ENCODE data around the gene KLHDC3. TPM values are rescaled to one million over a fixed set of nuclear protein-coding genes. Genes with fewer than 3 reads are reported as not detected.

The KLHDC3 gene
- total and polyA plus RNA-seq, 2 donors (not counting 1 experiment from before 2014, with no cell fraction given) = 47.4 to 50.7 TPM

DNA sequence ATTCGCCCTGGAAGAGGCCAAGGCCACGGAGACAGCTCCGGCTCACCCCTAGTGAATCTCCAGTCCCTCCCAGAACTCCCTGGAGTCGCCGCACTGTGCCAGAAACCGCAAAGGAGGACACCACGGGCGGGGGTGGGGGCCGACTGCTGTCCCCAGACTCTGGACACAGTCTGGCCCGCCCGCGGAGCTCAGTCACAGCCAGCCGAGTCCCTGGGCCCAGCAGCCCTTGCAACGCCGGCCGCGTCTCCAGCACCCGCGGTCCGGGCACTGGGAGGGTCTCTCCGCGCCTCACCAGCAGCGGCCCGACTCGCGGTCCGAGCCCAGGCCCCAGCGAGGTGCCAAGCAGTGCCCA lies 35.6 kb upstream of the KLHDC3 start:
- DNase-seq = no peak
- Mint-ChIP-seq H3K4me3 (peak overlapping the region; percentile 74), H3K9me3 (ENCODE audit: insufficient read depth) (no peaks in the 10 kb centered on the region), H3K27me3 (no peaks in the 10 kb centered on the region), H3K4me1 (peaks cover 37% of the 10 kb centered on the region), H3K27ac (peak overlapping the region; percentile 74)
- ChIA-PET CTCF (interaction anchor here (1.2 to 1.9 kb wide), 2 partner anchors 47 to 77 kb away, joined by 3 to 6 read pairs; no protein-coding TSS in a partner anchor), POLR2A (interaction anchor here (0.5 to 4.0 kb wide), 4 partner anchors 18 to 99 kb away, joined by 3 to 53 read pairs (median 8); partner anchors contain the start of genes CNPY3, KLHDC3, MEA1 and RPL7L1)
- WGBS (ENCODE audit: insufficient coverage) = 3% methylated on average over 28 of the region's 28 CpGs
- Histone ChIP-seq H3K4me2 (replicated peaks; ENCODE audit: low read depth, low read length, poor library complexity, severe bottlenecking) (peak overlapping the region; percentile 82), H3K4me3 (ENCODE audit: control extremely low read depth in 1 of 5, extremely low read depth in 1 of 5, insufficient read depth in 1 of 5, low read depth in 2 of 5, low read length in 4 of 5) (peak overlapping the region in 4 of 5 experiments; percentile 79 to 88 (median 81)), H3K27me3 (replicated peaks in 1 of 4; ENCODE audit: control extremely low read depth in 1 of 4, control insufficient read depth in 3 of 4, insufficient read depth in 4 of 4, low read length in 3 of 4) (no peaks in the 10 kb centered on the region), H2AFZ (ENCODE audit: insufficient read depth, low read depth, low read length, poor library complexity, severe bottlenecking) (peak overlapping the region; percentile 82), H3K27ac (ENCODE audit: low read length in 2 of 2) (peak overlapping the region; percentile 29 to 85), H3K36me3 (replicated peaks in 1 of 2; ENCODE audit: control extremely low read depth in 1 of 2, control insufficient read depth in 1 of 2, extremely low read depth in 1 of 2, insufficient read depth in 2 of 2, low read length in 1 of 2) (peaks cover 0 to 13% of the 10 kb centered on the region in 2 experiments), H4K20me1 (ENCODE audit: control insufficient read depth, insufficient read depth, low read length, poor library complexity, severe bottlenecking) (no peaks in the 10 kb centered on the region), H3K79me2 (ENCODE audit: control insufficient read depth, insufficient read depth, low read length) (peaks cover 54% of the 10 kb centered on the region), H3K9ac (ENCODE audit: low read length) (peak overlapping the region; percentile 86), H3K9me3 (ENCODE audit: control extremely low read depth in 1 of 3, control insufficient read depth in 2 of 3, insufficient read depth in 1 of 3, low read length in 2 of 3) (no peaks in the 10 kb centered on the region), H3K4me1 (ENCODE audit: control insufficient read depth in 2 of 2, insufficient read depth in 2 of 2, low read length in 2 of 2) (peaks cover 14 to 25% of the 10 kb centered on the region in 2 donors)
- no peak for ATAC-seq (ENCODE audit: low read depth)
- TF ChIP-seq, protein P1, sequence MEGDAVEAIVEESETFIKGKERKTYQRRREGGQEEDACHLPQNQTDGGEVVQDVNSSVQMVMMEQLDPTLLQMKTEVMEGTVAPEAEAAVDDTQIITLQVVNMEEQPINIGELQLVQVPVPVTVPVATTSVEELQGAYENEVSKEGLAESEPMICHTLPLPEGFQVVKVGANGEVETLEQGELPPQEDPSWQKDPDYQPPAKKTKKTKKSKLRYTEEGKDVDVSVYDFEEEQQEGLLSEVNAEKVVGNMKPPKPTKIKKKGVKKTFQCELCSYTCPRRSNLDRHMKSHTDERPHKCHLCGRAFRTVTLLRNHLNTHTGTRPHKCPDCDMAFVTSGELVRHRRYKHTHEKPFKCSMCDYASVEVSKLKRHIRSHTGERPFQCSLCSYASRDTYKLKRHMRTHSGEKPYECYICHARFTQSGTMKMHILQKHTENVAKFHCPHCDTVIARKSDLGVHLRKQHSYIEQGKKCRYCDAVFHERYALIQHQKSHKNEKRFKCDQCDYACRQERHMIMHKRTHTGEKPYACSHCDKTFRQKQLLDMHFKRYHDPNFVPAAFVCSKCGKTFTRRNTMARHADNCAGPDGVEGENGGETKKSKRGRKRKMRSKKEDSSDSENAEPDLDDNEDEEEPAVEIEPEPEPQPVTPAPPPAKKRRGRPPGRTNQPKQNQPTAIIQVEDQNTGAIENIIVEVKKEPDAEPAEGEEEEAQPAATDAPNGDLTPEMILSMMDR (IDR thresholded peaks at IDR 0.05) = no peak
- TF ChIP-seq EZH2 (IDR thresholded peaks at IDR 0.05; ENCODE audit: borderline replicate concordance, insufficient read depth, low read depth, low read length, poor library complexity, severe bottlenecking) = no peak
- intact Hi-C loops (cut with micrococcal nuclease) = loop anchor here (2.0 kb wide), 2 partner anchors 18 to 80 kb away; partner anchors contain the start of genes GNMT, KLC4 and MRPL2

DNA sequence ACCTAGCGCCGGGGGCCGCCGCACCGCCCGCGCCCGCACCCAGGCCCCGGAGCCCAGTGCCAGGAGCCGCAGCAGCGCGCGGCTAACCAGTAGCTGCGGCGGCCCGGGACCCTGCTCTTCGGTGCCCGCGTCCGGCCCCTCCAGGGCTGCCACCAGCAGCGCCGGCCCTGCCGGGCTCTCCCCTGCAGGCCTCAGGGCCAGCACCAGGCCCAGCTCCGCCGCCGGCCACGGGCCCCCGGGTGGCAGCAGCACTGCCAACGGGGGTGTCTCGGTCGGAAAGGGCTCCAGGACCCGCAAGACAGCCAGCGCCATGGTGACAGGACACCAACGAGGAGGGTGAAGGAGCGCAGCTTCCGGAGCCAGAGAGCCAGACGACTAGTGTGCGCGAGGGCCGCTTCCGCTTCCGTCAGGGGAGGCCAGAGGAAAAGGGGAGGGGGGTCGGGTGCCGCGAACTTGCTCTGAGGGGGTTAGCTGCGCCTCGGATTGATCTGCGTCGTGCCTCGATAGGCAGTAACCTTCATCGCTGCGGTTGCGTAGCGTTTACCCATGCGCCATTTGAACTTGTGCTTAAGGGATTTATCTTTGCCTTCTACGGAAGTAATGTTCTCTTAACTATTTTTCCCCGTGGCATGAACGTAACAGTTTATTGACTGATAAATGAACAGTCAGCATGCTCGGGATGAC lies 35.1 kb upstream of the KLHDC3 start, which contains the start of gene PEX6:
Gene PEX6, minus strand, starts transcription at position 343 of the 684 bp plus-strand sequence. Its CDS starts 31 bp downstream, at position 312.
- Histone ChIP-seq H3K4me2 (replicated peaks; ENCODE audit: low read depth, low read length, poor library complexity, severe bottlenecking) (peak within 1 kb of the TSS; percentile 82), H3K9ac (ENCODE audit: low read length) (peak within 1 kb of the TSS; percentile 86), H3K27ac (ENCODE audit: low read length in 2 of 2) (peak within 1 kb of the TSS; percentile 73 to 85), H4K20me1 (ENCODE audit: control insufficient read depth, insufficient read depth, low read length, poor library complexity, severe bottlenecking) (no peaks in the 10 kb centered on the region), H3K4me3 (ENCODE audit: control extremely low read depth in 1 of 5, extremely low read depth in 1 of 5, insufficient read depth in 1 of 5, low read depth in 2 of 5, low read length in 4 of 5) (peak within 1 kb of the TSS; percentile 71 to 88 (median 80)), H3K79me2 (ENCODE audit: control insufficient read depth, insufficient read depth, low read length) (peaks cover 58% of the 10 kb centered on the region), H3K36me3 (replicated peaks in 1 of 2; ENCODE audit: control extremely low read depth in 1 of 2, control insufficient read depth in 1 of 2, extremely low read depth in 1 of 2, insufficient read depth in 2 of 2, low read length in 1 of 2) (peaks cover 0 to 8% of the 10 kb centered on the region in 2 experiments), H3K4me1 (ENCODE audit: control insufficient read depth in 2 of 2, insufficient read depth in 2 of 2, low read length in 2 of 2) (peaks cover 19 to 30% of the 10 kb centered on the region in 2 donors), H3K27me3 (replicated peaks in 1 of 4; ENCODE audit: control extremely low read depth in 1 of 4, control insufficient read depth in 3 of 4, insufficient read depth in 4 of 4, low read length in 3 of 4) (no peaks in the 10 kb centered on the region), H2AFZ (ENCODE audit: insufficient read depth, low read depth, low read length, poor library complexity, severe bottlenecking) (peak within 1 kb of the TSS; percentile 82), H3K9me3 (ENCODE audit: control extremely low read depth in 1 of 3, control insufficient read depth in 2 of 3, insufficient read depth in 1 of 3, low read length in 2 of 3) (no peaks in the 10 kb centered on the region)
- intact Hi-C loops (cut with micrococcal nuclease) = loop anchor here (1.0 to 2.0 kb wide), 5 partner anchors 18 to 195 kb away; partner anchors contain the start of genes CNPY3, GNMT, KLC4 and MEA1
- POLR2A ChIA-PET = interaction anchor here (0.5 to 4.0 kb wide), 6 partner anchors 17 to 99 kb away, joined by 3 to 53 read pairs (median 4); partner anchors contain the start of genes CNPY3, KLC4, KLHDC3 and MEA1
- ATAC-seq (ENCODE audit: low read depth) (peak; percentile 94), DNase-seq (peak; percentile 95)
- Mint-ChIP-seq H3K4me1 (peaks cover 38% of the 10 kb centered on the region), H3K27ac (peak within 1 kb of the TSS; percentile 98), H3K27me3 (no peaks in the 10 kb centered on the region), H3K4me3 (peak within 1 kb of the TSS; percentile 98), H3K9me3 (ENCODE audit: insufficient read depth) (no peaks in the 10 kb centered on the region)
- no peak for TF ChIP-seq EZH2 (IDR thresholded peaks at IDR 0.05; ENCODE audit: borderline replicate concordance, insufficient read depth, low read depth, low read length, poor library complexity, severe bottlenecking)
- TF ChIP-seq, protein P1 (IDR thresholded peaks at IDR 0.05) = no peak
- under 1% methylated on average over 58 of the region's 59 CpGs for WGBS (ENCODE audit: insufficient coverage)
- CTCF ChIA-PET = interaction anchor here (0.7 to 2.7 kb wide), 5 partner anchors 47 to 531 kb away, joined by 3 to 6 read pairs (median 3); partner anchors contain the start of gene LRRC73
